HG02870 (cell line): ENCODE data around the gene XRCC3.
"Not testable (repeated sequence)": the region's sequence is repeated elsewhere in the genome, so short reads cannot be mapped to it uniquely, and the experiment has no call there.

Experiments used
- ATAC-seq: cut with Tn5 transposase; IDR thresholded peaks from one replicate; pipeline ENCODE4 v1.9.1; 2021; ENCODE audit warnings: mild to moderate bottlenecking, moderate library complexity; ENCODE audit not compliant: unreplicated experiment

Gene XRCC3

DNA sequence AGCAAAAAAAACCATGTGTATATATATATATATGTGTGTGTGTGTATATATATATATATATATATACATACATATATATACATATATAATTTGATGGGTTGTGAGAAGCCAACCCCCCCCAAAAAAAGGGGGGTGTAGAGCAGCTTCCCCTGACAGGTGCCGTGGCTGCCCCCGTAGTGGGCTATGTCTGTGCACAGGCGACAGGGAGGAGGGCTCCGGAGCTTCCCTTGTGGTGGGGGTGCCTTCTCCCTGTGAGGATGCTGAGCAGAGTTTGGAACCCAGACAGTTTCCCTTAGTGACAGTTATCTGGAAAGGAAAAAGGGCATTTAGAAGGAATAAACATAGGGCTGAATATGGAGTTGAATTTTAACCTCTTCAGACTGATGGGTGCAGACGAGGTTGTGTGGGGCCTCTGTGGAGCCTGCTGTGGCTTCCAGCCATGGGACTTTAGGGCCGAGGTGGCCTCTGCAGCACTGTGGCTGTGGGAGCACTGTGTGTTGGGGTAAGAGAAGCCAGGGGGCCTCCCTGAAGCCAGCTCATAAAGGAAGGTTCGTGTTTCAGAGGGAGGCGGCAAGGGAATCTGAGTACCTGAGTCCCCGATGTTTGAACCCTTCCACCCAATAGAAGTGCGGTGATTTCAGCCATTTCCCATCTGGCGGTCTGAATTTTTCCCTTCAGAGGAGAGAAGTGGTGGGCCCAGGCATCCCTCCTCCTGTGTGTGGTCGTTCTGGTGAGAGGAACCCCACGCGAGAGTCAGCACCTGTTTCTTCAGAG is 19.8 kb downstream of the XRCC3 start:
- no peak for ATAC-seq

DNA sequence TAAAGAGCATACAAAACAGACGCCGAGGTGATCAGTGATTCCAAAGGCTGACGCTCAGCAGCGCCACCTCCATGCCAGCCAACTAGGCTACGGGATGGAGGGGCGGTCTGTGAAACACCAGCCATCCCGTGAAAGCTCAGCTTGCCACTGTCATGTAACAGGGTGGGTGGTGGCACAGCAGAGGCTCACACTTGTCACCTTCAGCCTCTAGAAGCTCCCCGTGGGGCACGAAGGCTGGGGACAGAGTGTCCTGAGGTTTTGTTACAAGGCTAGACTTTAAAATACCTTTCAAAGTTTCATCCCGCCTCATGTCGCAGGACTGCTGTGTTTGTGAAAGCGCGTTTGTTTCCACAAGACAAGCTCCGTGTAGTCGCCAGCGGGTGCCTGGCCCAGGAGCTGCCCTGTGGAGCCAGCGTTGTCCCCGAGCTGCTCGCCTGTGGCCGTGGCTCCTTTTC is 20.7 kb downstream of the XRCC3 start:
- no peak for ATAC-seq

DNA sequence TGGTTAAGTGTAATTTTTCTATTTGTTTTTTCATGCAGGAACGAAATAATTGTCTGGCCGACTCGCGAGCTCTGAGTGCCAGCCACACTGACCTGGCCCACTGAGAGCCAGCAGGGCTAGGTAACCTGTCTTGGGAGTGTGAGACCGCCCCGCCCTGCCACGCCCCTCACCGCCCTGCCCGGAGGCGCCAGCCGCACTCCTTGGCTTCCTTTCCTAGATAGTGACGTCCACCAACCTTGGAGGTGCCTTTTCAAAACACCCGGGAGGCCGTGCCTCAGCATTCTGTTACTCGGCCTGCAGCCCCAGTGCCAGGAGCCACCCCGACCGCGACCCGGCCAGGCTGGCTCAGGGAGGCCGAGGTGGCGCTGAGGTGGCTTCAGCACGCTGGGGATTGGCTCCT is 21.7 kb downstream of the XRCC3 start:
- no peak for ATAC-seq

DNA sequence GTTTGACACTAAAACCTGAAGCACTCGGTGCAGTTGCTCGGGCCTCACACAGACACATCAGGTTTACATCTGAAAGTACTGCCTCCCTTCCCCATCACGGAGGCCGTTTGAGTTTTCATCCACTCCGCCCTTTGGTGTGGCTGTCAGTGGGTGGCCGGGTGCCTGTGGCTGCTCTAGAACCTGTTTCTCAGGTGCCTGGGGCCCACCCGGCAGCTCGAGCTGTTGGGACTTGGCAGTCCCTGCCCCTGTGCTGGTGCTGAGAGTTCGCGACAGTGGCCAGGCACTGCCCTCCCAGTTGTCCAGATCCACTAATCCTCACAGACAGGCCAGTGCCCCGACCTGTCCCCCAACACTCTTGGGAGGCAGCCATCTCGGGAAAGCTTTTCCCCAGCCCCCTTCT is 22.4 kb downstream of the XRCC3 start:
- ATAC-seq: no peak

DNA sequence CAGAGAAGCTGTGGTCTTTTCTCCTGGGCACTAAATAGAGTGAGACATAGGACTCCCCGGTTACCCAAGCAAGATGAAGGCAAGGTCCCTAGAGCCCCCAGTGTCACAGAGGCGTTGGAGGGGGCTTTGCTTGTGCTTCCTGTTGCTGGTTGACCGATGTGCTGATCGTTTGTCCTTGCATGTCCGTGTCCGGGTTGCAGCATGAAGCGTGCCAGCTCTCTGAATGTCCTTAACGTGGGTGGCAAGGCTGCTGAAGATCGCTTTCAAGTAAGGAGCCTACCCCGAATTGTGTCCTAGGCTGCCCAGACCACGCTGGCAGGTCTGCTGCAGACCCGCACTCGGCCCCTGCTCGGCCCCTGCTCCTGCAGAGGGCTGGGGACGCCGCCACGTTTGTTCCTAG is 23.1 kb downstream of the XRCC3 start:
- no peak for ATAC-seq

DNA sequence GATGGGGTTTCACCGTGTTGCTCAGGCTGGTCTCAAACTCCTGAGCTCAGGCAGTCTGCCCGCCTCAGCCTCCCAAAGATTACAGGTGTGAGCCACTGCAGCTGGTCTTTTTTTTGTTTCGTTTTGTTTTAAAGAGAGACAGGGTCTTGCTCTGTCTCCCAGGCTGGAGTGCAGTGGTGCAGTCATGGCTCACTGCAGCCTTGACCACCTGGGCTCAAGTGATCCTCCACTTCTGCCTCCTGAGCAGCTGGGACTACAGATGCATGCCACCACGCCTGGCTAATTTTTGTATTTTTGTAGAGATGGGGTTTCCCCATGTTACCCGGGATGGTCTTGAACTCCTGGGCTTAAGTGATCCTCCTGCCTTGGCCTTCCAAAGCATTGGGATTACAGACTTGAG is 23.6 kb downstream of the XRCC3 start:
- ATAC-seq: not testable (repeated sequence)

DNA sequence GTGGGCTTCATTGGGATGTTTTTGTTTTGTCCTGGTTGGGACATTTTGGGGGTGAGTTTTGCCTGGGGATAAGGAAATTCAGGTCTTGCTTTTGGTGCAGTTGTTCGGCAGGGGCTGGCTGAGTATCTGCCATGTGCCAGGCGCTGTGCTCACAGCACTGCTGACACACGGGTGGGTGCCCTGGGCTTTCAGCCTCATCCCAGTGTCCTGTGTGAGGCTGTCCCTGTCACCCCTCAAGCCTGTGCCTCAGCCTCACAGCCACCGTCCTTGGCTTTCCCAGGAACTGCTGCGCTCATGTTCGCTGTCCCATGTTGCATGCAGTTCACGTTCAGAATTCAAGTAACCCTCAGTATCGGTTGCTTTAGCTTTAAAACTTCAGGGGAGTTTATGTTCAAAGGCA is 24.9 kb downstream of the XRCC3 start:
- no peak for ATAC-seq

DNA sequence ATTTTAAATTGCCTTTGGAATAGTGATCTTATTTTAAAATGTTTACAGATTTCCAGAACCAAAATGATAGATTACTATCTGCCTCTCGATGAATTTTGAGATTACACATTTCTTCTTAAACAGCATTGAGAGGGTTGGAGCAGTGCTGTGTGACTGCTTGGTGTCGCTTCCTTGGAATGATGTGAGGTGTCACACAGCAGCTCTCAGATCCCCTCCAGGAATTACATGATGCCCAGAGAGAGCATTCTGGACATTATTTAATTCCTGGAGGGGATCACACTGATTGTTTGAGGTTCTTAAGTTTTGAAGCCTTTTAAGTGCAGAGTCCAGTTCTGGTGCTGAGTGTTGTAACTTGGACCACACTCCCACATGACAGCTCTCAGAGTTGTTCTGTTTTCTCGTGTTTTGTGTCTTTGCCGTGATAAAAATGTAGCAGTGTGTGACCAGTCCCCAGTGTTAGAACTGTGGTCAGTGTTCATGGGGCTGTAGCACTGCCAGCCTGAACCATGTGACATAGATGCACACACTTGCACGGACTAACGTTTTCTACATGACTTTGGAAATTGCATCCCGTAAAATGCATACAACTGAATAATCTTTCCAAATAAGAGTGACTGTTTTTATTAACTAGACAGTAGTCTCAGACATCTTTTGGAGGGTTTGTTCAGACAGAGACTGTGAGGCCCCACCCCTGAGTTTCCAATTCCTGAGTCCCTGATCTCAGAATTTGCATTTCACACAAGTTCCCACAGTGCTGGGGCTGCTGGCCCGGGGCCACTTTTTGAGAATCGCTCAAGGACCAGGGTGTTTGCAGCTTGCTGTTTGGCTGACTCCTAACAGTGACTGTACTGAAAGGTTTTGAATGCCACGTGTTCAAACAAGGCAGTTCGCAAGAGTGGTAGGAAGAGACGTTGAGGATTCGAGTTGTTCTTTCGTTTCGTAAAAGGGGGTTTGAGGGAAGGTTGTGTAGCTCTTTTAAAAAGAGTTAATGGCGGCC is 26.0 kb downstream of the XRCC3 start:
- ATAC-seq: peak; percentile 46

DNA sequence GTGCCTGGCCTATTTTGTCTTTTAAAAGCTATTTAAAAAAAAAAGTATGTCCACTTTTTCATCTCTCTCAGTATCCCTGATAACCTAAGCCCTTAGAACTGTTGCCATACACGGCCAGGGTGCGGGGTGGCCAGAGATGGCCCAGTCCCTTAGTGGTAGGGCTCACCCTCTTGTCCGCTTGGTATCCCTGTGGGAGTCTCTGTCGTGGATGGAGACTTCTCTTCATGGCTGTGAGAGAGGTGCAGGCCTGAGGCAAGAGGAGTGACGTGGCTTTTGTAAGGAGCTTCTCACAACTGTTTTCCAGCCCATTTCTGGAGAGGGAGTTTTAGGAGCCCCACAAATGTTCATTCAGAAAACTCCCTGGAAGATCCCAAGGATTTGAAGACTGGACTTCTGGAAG is 26.8 kb downstream of the XRCC3 start:
- no peak for ATAC-seq

DNA sequence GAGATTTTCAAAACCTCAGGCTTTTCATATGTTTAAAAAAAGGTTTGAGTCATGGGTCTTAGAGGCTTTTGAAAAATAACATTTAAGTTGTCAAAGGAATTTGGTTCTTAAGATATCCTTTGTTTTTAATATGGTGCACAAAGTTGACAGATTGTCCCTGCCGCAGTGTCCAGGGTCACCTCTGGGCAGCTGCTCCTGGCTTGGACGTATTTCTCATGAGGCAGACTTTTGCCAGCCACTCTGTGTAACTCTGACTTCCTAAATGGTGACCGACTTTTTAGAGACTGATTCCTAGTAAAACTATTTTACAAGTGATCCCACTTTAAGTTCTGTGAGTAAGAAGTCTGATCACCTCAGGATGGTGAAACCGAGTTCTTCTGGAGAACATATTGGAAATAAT is 27.5 kb downstream of the XRCC3 start:
- ATAC-seq: no peak

DNA sequence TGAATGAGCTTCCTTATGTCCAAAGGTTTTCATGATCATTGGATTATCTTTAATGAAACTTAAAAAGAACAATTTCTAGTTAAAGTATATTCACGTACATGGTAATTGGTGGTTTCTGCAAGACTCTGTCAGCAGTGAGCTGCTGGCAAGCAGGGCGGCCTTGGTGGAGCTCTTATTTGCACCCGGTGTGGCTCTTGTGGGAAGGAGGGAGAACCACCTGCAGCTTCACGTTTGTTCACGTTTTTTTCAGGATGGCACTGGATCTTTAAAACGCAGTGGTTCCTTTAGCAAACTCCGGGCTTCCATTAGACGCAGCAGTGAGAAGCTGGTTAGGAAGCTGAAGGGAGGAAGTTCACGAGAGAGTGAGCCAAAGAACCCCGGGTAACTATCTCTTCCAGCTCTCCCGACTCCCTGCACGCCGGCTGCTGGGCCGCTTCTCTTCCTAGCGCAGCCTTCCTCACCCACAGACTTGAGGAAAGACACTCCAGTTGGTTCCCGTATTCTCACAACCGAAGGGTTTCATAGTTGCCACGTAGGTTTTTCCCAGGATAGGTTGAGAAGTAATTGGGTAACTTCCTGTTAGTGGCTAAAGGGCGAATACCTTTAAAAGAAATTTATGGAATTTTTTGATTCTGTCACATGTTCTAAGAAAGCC is 28.3 kb downstream of the XRCC3 start:
- no peak for ATAC-seq

DNA sequence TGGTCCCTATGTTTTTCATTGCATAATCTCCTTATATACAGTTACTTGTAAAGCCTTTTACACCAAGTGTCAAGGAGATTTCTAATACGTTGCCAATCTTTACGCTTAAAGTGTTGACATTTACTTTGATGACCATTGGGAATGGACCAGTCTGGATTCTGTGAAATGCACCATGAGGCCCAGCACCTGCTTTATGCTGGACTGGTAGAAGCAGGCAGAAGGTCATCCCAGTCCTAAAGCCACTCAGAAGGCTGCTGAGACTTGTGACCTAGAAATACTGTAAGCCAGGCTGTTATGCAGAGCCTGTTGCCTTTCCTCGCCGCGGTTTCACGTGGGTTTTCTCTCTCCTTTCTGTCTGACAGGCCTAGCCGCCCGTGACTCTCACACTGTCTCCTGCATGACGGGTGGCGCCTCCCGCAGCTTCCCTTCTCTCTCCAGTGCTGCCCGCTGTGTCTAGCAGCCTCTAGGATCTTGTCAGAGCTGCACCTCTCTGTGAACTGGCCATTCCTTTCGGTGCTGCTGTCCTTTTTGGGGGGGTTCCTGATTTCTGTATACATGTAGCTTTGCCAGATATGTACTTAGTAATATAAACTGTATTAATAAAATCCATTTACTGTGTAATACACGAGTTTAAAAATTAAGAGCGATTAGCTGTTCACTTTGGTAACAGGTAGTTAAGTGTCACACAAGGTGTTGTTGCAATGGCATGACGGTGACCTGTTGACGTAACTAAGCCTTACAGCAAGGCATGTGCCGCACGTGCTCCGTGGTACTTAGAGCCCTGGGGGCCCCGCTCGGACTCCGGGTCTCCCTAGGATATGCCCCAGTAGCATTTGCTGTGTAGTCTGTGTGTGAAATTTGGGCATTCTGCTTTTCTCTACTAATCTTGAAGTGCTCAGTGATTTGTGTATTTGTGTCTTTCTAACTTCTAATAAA is 29.7 kb downstream of the XRCC3 start:
- ATAC-seq: no peak

DNA sequence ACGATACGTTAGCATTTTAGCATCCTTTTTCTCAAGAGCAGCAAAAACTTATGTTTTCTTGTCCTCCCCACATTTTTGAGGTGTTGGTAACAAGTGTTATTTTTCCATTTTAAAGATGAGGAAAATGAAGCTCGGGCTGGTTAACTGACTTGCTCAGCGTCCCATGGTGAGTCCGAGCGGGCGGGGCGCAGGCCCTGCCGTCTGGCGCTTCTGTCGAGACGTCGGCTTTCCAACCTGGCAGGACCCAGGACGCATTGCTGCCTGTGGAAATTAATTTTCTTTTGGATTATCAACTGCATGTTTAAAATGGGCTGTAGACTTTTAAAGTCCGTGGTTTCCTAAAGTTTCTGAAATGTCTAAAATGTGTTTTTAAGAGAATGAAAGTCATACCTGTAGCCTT is 30.4 kb downstream of the XRCC3 start:
- no peak for ATAC-seq

DNA sequence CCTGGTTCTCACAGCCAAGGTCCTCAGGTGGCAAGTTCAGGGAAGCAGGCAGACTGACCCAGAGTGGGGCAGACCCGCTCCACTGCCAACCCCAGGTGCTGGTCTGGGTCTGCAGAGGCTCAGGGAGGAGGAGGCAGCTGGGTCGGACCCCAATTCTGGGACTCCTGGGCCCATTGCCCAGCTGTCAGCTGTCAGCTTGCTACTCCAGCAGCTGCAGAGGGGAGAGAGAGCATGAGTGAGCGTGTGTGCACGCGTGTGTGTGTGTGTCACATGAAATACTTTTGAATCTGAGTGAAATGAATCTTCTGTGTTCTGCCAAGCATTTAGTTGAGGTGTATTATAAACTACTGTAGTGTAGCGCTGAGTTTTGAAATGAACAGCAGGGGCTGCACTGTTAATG is 30.8 kb downstream of the XRCC3 start:
- no peak for ATAC-seq

DNA sequence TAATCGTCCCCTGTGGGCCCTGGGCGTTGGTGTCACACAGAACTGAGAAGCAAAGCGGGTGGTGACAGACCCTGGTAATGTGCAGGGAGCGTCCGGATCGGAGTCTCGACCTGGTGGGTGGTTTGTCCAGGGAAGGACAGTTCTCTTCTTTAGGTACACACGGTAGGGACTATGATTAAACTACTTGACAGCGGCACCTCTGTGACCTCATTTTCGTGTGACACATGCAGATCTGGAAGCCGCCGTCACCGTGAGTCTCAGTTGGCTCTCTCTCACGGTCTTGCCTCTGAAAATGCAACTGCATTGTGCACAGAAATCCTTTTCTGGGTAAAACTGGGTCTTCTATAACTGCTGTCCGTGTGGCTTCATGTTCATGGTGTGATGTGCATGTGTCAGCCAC is 32.1 kb downstream of the XRCC3 start:
- ATAC-seq: no peak

DNA sequence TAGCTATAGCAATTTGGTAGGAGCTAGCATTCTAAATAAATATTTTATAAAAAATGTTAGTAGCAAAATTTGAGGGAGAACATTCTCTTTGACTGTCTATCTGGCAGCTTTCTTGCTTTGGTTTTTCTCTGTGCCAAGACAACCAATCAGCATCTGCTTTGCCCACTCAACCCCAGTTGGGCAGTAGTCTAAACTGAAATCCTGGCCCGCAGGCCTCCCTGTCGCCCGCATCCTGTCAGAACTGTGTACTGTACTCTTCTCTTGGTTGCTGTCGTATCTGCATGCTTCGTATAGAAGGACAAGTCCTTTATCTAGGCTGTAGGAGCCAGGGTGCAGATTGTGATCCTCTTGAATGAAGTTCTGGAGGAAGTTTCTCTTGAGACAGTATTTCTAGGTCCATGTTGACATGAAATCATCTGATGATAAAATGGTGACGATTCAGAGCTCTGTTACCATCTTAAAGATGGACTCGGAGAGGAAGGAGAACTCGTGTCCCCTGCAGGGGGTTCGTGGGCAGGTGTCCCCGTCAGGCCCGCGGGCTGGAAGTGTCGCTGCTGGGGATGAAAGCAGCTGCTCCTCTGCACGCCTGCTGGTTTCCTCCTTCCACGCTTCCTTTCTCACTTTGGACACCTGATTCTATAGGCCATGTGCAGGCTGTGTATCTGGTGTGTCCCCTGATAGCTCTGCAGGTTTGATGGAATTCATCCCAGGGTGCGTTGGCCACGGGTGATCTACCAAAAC is 34.6 kb downstream of the XRCC3 start:
- no peak for ATAC-seq

DNA sequence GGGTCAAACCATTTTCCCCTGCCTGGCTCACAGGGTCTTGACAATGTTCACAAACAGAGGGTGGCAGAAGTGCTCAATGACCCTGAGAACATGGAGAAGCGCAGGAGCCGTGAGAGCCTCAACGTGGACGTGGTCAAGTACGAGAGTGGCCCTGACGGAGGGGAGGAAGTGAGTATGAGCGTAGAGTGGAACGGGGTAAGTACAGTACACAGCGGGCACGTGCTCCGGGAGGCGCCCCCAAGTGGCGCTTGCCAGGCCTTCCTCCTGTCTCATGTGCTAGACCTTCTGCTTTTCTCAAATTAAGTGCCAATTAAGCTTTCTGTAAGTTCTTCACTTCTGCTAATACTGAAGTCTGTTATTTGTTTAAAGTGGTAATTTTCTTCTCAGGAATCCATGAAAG is 35.9 kb downstream of the XRCC3 start:
- ATAC-seq: no peak

DNA sequence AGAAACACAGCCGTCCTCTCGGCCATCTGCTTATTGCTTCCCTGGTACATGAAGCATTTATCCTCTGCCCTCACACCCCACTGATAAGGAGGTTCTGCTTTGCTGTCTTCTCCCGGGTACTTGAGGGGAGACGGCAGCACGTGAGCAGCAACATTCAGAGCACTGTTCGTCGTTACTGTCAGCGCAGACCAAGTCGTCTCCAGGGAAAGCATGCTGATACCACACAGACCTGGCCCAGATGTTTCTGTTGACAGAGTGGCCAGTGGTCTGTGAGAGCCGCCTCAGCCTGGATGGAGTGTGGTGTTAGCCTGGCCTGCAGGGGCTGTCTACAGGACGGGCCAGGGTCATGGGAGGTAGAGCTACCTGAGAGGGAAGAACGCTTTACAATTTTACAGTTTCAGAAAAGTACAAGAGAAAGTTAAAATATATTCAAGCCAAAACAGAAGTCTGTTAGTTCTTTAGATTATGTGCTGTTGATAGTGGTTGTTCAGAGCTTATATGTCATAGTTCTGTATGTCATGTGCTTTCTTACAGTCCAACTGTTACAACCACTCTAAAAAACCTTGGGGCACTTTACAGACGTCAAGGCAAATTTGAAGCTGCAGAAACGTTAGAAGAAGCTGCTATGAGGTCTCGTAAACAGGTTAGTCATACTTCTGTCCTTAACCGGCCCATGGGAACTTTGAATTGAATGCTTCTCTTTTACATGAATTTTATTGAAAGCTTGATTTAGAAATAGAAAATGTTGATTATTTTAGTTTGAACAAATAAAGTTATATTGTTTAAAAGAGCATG is 38.2 kb downstream of the XRCC3 start:
- ATAC-seq: no peak

DNA sequence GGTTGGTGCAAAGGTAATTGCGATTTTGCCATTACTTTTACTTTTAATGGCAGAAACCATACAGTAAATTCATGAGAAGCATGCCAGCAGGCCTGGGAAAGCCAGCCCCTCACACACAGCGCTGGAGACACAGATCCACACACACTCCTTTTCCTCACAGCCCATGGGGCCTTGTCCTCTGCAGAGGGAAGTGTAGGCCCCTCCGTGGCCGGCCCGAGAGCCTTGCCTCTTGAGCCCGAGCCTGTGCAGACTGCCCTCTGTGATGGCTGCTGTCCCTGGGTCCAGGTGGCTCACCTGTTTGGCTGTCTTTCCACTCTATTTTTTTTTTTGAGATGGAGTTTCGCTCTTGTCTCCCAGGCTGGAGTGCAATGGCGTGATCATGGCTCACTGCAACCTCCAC is 39.3 kb downstream of the XRCC3 start:
- ATAC-seq: no peak
